Measurements from ENCODE around the gene STK32B. TPM values are rescaled to one million over a fixed set of nuclear protein-coding genes. Genes with fewer than 3 reads are reported as not detected.

Gene STK32B
- total and polyA plus RNA-seq, 2 of the 8 experiments (the other 6 are each of a cell fraction or from before 2014, with no cell fraction given) = 2.3 to 2.5 TPM

- Histone ChIP-seq H3K23me2 (ENCODE audit: low read depth, low read length) (no peaks in the 10 kb centered on the region), H2BK12ac (ENCODE audit: low read depth, low read length) (no peak overlapping the region), H4K20me1 (replicated peaks in 1 of 2; ENCODE audit: control insufficient read depth in 1 of 2, insufficient read depth in 2 of 2, low read length in 2 of 2) (no peaks in the 10 kb centered on the region), H3K9ac (replicated peaks in 1 of 4; ENCODE audit: extremely low read depth in 1 of 4, low read depth in 3 of 4, low read length in 3 of 4) (no peak overlapping the region), H3K27me3 (replicated peaks in 1 of 4; ENCODE audit: control insufficient read depth in 3 of 4, extremely low read depth in 1 of 4, insufficient read depth in 3 of 4, low read length in 3 of 4) (no peaks in the 10 kb centered on the region), H2BK120ac (replicated peaks; ENCODE audit: low read depth, low read length) (no peak overlapping the region), H4K8ac (ENCODE audit: extremely low read depth, insufficient read depth, low read length) (no peak overlapping the region), H3K4ac (replicated peaks; ENCODE audit: insufficient read length, low read depth, low read length) (no peak overlapping the region), H3K79me2 (ENCODE audit: control insufficient read depth in 1 of 2, insufficient read depth in 2 of 2, low read length in 2 of 2) (no peaks in the 10 kb centered on the region), H3K9me3 (ENCODE audit: insufficient read depth in 2 of 2, low read depth in 1 of 2, low read length in 1 of 2) (peaks cover 0 to 2% of the 10 kb centered on the region in 2 experiments; a peak in 1 of 4 replicates), H3K4me1 (replicated peaks in 1 of 4; ENCODE audit: control insufficient read depth in 3 of 4, insufficient read depth in 4 of 4, low read length in 3 of 4) (no peaks in the 10 kb centered on the region), H3K36me3 (ENCODE audit: control insufficient read depth in 2 of 4, insufficient read depth in 4 of 4, low read length in 3 of 4) (no peaks in the 10 kb centered on the region), H3K18ac (ENCODE audit: extremely low read depth, low read length) (no peak overlapping the region), H2BK20ac (ENCODE audit: low read length) (no peak overlapping the region), H3K56ac (replicated peaks; ENCODE audit: insufficient read length, low read depth, low read length) (no peak overlapping the region), H2BK5ac (ENCODE audit: low read depth, low read length) (no peak overlapping the region), H3K79me1 (ENCODE audit: low read depth, low read length) (no peaks in the 10 kb centered on the region), H4K91ac (replicated peaks; ENCODE audit: insufficient read length, low read length) (no peak overlapping the region), H3K23ac (ENCODE audit: insufficient read length) (no peak overlapping the region), H2AFZ (ENCODE audit: low read length) (no peak overlapping the region), H3K4me2 (ENCODE audit: insufficient read depth in 1 of 2, low read depth in 2 of 2, low read length in 2 of 2) (no peak overlapping the region), H3K4me3 (ENCODE audit: extremely low read depth in 1 of 4, insufficient read depth in 2 of 4, low read depth in 3 of 4, low read length in 4 of 4) (no peak overlapping the region), H4K5ac (ENCODE audit: insufficient read length, low read depth, low read length) (no peak overlapping the region), H3K14ac (ENCODE audit: insufficient read length) (no peak overlapping the region), H2AK5ac (ENCODE audit: low read depth, low read length) (no peak overlapping the region), H2BK15ac (ENCODE audit: low read length) (no peak overlapping the region), H3K27ac (ENCODE audit: low read depth, low read length) (no peak overlapping the region)
- 83% methylated on average over 8 of the region's 8 CpGs; no CpG with 5 or more reads in 1 of the 2 experiments for WGBS, 2 experiments (ENCODE audit: extremely low coverage in 1 of 2, insufficient coverage in 1 of 2, insufficient read length in 1 of 2, insufficient replicate concordance in 2 of 2, low coverage in 1 of 2, low lambda C conversion rate in 2 of 2, missing lambda C conversion rate in 1 of 2)
- TF ChIP-seq SAP30 (IDR thresholded peaks at IDR 0.05; ENCODE audit: insufficient read depth, insufficient replicate concordance, low read length) = no peak
- TF ChIP-seq JUND (IDR thresholded peaks at IDR 0.05; ENCODE audit: low read length) = no peak
- TF ChIP-seq EP300 (IDR thresholded peaks at IDR 0.05; ENCODE audit: borderline replicate concordance in 1 of 2, low read depth in 2 of 2, low read length in 2 of 2) = no peak
- TF ChIP-seq CTCF (IDR thresholded peaks at IDR 0.05; ENCODE audit: control extremely low read depth in 1 of 3, insufficient read depth in 1 of 3, low read depth in 1 of 3, low read length in 3 of 3) = peak; percentile 34 to 54 (median 39); a peak in 3 of 4 replicates
- peak; percentile 71 to 78 for TF ChIP-seq RAD21 (IDR thresholded peaks at IDR 0.05 in 1 of 2, conservative IDR thresholded peaks at IDR 0.05 in 1 of 2; ENCODE audit: low read depth in 2 of 2, low read length in 2 of 2)
- TF ChIP-seq E2F6 (IDR thresholded peaks at IDR 0.05) = no peak
- POLR2A ChIA-PET (ENCODE audit: partially characterized antibody) = no interaction called here
- FAIRE-seq = no peak
- CTCF ChIA-PET (ENCODE audit: partially characterized antibody) = interaction anchor here (1.3 to 1.5 kb wide), 2 partner anchors 82 to 431 kb away, joined by 3 read pairs; no protein-coding TSS in a partner anchor
- no peak for DNase-seq (ENCODE audit: low read depth in 1 of 2, low spot score in 2 of 2)
Observed at GRCh38 chr4:5378002-5378401, 326.7 kb downstream of the STK32B start.

All from H1 (cell line).